Activated naive CD8-positive, alpha-beta T cell treated with anti-CD3 and anti-CD28 coated beads, Interleukin-2, amount 50 U/mL, for 16 hours (primary cell): ENCODE results near the gene GPR45.

Experiments used
- DNase-seq: peaks from one replicate; pipeline ENCODE4 v3.0.0-alpha.2; 2020; ENCODE audit warnings: low read depth, low spot score

GPR45 gene

DNA sequence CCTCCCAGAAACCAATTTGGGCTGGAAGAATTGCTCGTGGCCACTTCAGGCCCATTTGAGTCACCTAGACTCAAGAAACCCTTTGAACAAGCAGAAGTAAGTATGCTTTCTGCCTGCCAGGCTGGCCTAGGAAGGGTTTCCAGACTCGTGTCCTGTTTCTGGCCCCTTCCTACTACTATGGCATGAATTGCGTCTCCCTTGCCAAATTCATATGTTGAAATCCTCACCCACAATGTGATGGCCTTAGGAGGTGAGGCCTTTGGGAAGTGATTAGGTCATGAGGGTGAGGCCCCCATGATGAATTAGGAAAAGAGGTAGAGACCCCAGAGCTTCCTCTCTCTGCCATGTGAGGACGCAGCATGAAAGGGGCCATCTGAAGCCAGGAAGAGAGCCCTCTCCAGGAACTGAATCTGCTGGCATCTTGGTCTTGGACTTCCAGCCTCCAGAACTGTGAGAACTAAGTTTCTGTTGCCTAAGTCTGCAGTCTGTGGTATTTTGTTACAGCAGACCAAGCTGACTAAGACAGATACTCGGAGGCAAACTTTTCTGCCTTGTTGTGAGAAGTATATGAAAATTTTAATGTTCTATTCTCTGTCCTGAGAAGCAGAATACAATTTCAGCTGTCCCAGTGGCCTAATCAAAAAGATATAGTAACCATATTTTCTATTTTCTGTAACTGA is 13.1 kb downstream of the GPR45 start:
- no peak for DNase-seq

DNA sequence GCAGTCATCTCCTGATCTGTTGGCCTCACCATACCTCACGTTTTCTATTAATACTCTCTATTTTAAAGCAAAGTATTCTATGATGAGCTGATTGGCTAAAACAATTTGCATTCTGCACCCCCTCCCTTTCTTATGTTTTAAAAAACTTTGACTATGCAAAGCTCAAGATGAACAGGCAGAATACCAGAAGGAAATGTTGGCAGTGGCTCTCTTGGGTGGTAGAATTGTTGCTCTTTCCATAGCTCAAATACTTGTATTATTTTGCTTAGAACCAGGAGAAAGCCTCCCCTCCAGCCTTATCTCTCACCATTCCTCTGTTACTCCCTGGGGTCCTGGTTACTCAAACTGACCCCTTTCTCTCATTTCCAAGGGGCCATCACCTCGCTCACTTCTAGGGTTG is 14.4 kb downstream of the GPR45 start:
- no peak for DNase-seq

DNA sequence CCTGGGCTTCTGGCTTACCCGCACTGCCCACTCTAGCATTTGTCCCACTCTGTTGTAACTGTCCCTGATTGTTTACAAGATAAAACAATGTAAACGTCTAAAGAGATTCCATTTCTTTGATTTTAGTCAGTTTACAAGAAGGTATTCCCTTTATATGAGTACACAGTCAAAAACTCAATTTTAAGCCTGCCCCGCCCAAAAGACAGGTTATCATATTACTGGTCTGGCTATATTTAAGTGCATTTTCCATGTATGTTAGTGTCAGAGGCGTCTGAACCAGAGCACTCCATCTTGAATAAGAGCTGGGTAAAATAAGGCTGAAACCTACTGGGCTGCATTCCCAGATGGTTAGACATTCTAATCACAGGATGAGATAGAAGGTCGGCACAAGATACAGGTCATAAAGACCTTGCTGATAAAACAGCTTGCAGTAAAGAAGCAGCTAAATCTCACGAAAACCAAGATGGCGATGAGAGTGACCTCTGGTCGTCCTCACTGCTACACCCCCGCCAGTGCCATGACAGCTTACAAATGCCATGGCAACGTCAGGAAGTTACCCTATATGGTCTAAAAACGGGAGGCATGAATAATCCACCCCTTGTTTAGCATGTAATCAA is 15.0 kb downstream of the GPR45 start:
- DNase-seq = no peak

DNA sequence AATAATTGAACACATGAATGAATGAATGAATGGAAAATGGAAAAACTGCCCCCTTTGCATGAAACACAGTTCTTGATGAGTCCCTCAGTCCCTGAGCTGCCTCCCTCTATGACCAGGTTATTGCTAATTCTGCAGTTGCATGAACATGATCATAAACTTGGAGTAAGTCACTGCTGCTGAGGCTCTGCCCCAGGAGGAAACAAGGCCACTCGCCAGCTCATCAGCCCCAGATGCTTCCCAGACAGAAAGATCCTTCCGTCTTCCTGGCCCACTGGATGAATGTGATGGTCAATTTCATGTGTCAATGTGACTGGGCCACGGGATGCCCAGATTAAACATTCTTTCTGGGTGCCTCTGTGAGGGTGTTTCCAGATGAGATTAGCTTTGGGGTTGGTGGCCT is 16.4 kb downstream of the GPR45 start:
- no peak for DNase-seq

DNA sequence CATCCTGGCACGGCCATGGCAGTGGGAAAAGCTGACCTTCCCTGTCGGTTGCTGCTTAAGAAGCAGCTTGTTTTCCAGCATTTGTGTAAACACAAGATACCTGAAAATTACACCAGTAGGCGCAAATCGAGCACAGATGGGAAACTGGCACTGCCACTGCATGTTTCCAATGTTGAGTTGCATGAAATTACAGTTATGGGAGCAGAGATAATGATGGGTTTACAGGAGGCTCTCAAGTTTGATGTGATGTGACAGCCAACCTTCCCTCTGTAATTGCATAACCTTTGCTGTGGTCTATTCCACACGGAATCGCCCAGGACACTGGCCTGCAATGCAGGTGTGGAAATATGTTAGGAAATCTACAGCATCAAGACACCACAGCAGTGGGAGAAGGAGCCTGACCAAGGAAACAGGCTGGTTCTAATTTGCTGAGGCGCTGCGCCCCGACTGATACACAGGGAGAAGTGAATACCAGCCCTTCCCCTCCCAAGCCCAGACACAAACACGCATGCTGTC is 17.4 kb downstream of the GPR45 start:
- no peak for DNase-seq

DNA sequence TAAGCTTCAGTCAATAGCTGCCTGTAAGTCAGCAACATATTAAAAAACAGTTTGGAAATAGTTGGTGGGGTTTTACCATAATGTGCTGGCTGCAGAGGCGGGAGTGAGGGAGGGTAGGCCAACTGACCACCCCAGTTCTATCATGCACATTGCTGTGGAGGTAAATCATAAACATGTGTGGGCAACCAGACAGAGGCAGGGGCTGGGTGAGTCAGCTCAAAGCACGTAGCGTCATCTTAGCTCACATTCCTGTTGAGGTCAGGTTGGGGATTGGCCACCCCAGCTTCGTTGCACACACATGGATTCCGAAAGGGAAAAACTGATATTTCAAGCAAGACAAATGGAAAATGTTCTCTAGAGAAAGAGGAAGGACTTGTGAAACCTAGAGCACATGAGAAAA is 19.5 kb downstream of the GPR45 start:
- no peak for DNase-seq

DNA sequence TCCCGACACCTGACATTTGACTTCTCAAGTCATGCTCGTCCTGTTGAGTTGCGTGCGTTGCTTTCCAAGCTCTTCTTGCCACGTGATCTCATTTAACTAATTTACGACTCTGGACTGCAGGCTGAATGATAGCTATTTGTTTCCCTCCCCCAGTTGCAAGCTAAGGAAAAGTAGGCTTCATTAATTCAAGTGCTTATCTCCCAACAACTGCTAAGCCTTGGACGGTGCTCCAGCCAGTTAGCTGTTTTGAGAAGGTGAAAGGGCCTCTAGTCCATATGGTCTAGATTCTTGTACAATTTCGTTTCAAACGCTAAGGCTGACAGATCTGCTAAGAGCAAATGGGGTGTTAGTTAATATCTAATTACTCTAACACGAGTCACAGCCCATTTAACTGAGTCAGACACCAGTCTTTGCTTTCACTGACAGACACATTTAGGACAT is 21.1 kb downstream of the GPR45 start:
- no peak for DNase-seq

DNA sequence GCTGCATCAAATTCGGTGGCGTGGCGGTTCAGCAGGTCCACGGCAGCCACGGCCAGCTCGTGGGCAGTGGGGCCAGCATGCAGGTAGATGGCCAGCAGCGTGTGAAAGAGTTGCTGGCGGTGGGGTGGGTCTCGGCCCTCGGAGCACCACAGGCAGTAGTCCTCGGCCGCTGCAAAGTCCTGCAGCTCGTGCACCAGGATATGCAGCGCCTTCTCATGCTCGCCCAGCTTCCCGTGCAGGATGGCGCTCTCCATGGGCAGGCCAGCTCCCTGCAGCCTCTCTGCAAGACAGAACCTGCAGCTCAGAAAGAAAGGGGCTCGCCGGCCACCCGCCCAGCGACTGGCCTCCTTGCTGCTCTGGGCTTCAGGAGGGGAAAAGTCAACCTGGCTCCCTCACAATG is 27.9 kb downstream of the GPR45 start:
- DNase-seq = no peak

DNA sequence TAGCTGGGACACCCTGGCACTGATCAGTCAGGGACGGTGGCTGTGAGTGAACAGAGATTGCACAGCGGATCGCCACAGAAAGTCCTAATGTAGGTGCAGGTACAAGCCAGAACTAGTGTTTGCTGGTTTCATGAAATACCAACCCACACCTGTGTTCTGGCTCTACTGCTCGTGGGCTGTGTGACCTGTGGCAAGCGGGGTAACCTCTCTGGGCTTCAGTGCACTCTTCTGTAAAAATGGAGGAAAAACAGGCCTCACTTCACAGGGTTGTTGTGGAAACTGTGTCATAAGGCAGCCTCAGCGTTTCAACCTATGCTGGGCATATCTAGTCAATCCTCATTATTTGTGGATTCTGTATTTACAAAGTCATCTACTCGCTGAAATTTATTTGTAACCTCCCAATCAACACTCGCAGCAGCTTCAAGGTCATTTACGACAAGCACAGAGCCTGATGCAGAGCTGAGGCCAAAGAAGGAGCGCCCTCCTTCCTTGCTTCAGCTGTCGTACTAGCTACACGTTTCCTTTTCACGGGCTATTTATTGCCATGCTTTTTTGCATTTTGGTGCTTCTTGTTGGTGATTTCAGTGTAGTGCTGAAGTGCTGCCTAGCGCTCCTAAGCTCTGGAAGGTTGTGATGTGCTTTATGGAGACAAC is 30.0 kb downstream of the GPR45 start:
- no peak for DNase-seq

DNA sequence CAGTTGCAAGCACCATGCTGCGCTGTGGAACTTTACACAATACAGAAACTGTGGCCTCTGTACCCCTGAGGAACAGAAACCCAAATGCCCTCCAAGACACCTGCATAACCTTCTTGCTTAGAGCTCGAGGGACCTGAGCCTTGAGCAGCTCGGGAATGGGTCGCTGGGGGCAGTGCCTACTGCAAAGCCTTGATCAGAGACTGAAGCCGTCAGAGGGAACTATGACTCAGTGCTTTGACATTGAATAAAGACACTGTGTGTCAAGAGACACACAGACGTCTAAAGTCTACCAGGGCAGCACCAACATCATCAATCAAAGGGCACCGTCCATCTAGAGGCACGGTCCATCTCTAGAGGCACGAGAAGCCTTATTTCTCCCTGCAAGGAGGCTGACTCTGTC is 30.6 kb downstream of the GPR45 start:
- DNase-seq = no peak

DNA sequence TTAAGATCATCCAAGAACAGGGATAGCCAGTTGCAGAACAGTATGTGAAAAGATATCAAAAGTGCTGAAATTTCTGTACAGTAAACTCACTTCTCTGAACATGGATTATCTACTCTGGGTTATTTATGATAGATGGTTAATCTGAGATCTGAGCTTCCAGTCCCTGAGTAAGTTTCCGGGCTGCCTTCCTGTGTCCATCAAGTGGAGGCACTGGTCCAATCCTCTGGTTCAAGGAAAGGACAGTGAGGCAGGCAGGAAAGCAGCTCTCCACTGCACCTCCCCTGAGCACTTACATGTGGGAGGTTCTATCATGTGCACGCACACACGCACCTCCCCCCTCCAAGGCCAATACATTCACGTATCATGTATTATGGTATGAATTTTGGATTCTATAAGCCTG is 32.5 kb downstream of the GPR45 start:
- no peak for DNase-seq

DNA sequence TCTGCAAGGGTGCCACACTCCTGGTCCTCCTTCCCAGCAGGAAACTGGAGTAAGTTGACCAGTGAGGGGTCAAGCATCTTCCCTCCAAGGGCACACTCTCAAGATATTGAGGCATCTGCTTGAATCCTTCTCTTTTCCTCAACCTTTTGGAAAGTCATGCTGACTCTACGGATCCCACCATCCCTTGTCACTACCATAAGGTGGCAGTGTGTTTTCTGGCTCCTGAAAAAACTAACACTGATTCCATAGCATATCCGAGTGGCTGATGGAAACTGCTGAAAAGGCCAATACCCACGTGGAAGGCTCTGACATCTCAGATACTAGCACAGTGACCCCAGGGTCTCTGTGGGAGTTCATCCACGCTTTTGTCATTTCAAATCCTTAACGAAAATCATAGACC is 37.1 kb downstream of the GPR45 start:
- no peak for DNase-seq

DNA sequence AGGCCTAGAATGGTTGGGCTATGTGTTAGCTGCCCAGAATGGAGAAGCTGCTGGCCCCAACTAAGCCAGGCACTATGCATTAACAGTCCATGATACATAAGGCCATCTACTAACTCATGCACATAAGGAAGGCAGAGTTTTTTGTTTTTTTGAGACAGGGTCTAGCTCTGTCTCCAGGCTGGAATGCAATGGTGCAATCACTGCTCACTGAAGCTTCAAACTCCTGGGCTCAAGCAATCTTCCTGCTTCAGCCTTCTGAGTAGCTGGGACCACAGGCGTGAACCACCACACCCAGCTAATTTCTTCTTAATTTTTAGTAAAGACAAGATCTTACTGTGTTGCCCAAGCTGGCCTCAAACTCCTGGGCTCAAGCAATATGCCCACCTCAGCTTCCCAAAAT is 37.6 kb downstream of the GPR45 start:
- no peak for DNase-seq

DNA sequence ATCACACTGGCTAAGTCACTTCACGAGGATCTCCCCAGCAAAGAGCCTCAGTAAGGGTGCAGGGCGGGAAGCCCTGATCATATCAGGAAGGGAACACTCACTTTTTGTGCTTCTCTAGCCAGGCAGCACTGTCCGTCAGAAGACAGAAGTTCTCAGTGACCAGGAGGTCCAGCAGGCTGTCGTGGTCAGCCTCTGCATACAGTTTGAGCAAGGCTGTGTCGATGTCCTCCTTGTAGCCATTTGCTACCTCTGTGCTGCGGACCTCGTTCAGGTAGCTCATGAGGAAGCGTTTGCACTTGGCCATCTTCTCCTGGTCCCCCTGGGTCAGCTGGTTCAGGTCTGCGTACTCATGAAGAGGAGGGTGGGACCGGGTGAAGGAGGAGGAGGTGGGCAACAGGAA is 38.7 kb downstream of the GPR45 start:
- no peak for DNase-seq

DNA sequence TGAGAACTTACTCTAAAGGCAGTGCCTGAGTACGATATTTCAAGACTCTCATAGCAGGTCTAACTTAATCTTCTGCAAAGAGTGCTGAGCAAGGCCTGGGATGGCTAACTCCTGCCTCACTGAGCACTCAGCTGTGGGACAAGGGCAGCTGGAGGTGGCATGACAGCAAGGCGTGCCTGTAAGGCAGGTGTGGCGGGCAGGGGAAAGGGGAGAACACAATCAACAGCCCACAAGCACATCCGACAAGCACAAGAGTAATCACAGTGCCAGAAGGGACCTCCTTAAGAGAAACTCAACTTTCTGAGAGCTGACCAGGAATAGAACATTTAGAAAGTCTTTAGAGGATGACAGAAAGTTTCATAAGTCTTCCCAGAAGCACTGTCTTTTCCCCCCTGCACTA is 42.0 kb downstream of the GPR45 start:
- DNase-seq = no peak

DNA sequence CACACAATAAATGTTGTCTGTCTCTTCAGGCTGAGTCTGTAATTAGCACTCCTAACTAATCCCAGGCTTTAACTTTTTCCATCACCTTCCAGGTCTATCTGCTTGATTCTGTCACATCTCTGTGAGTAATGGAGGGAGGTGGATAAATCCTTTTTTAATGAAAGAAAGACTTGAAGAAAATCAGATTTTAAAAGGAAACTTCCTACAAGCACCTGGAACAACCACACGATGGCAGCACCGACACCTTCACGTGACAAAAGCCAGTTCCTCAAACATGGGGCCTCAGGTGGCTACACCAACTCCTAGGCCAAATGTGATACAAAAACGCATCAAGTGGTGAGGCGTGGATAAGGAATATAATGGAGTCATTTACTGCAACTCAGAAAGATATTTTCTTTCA is 46.1 kb downstream of the GPR45 start:
- no peak for DNase-seq

DNA sequence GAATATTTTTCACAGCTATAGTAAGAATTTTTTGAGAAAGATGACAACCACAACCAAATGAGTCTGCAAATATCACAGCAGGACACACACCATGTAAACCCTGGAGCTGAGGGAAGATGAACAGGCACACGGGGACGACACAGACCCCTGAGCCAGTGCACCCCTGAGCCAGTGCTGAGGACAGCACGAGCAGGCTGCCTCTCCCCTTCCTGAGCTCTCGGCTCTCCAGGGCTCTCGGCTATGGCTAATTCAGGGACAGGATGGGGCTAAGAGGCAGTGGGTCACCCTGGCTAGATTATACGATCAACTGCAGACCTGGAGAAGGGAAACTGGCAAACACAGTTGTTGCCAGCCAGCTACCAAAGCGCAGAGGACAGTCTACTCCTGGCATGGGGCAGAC is 46.6 kb downstream of the GPR45 start:
- no peak for DNase-seq

DNA sequence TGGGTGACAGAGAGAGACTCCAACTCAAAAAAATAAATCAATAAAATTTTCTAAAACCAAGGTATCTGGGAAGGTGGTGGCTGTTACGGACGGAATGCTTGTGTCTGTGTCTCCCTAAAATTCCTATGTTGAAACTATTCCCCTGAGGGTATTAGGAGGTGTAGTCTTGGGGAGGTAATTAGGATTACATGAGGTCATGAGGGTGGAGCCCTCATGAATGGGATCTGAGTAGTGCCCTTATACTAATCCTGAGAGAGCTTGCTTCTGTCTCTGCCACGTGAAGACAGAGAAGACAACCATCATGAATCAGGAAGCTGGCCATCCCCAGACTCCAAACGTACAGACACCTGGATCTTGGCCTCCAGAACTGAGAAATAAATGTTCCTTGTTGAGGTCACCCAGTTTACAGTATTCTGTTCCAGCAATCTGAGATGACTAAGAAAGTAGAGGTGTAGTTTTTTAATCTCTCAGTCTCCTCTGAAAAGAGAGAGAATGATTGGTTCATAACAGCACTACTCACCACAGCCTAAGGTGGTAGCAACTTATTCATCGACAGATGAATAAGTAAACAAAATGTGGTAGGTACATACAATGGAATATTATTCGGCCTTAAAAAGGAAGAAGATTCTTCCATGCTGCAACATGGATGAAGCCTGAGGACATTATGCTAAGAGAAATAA is 49.6 kb downstream of the GPR45 start:
- DNase-seq = no peak

DNA sequence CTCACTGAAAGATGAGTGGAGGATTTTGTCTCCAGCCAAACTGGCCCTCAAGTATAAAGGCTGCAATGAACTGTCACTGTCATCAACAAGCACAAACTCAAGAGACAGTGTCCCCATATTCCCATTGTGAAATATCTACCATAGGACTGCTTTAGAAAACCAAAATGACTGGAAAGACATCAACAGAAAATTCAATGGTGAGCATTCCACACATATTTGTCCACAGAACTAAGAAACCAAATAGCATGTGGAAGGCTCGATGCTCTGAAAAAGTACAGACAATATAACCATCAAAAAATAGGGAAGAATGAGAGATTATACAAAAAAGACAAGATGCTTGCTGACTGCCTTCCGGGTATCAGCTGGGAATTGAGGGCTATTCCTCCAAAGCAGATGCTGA is 50.4 kb downstream of the GPR45 start:
- DNase-seq = no peak
